ENCODE measurements around the gene ATG13.
A peak's percentile ranks its signal among the peaks of the same experiment; 100 is the strongest.

ATG13 gene

GRCh38 chr11:46675288-46675851 lies 58.0 kb downstream of the ATG13 start:
- TF ChIP-seq CTCF (conservative IDR thresholded peaks at IDR 0.05; ENCODE audit: low read depth) = no peak
- peak; percentile 71 for DNase-seq (ENCODE audit: low spot score)
- ChIA-PET CTCF (interaction anchor here (0.6 to 0.9 kb wide), 4 partner anchors 32 to 187 kb away, joined by 3 to 6 read pairs (median 3); no protein-coding TSS in a partner anchor), POLR2A (ENCODE audit: low non-redundant PET) (interaction anchor here (2.1 kb wide), 1 partner anchor 25 kb away, joined by 10 read pairs; the partner anchor contains the start of genes ARHGAP1 and ZNF408)
- peak overlapping the region; percentile 85 for H3K27ac ChIP-seq

GRCh38 chr11:46675949-46676348 lies 58.6 kb downstream of the ATG13 start:
- POLR2A ChIA-PET (ENCODE audit: low non-redundant PET) = no interaction called here
- no peak for DNase-seq (ENCODE audit: low spot score)
- H3K27ac ChIP-seq = peak overlapping the region; percentile 85
- CTCF ChIA-PET = interaction anchor here (0.7 kb wide), 1 partner anchor 35 kb away, joined by 3 read pairs; no protein-coding TSS in a partner anchor
- TF ChIP-seq CTCF (conservative IDR thresholded peaks at IDR 0.05; ENCODE audit: low read depth) = no peak

GRCh38 chr11:46676436-46677158 lies 59.2 kb downstream of the ATG13 start:
- ChIA-PET POLR2A (ENCODE audit: low non-redundant PET) (no interaction called here), CTCF (no interaction called here)
- H3K27ac ChIP-seq = peak overlapping the region; percentile 85
- no peak for DNase-seq (ENCODE audit: low spot score)
- no peak for TF ChIP-seq CTCF (conservative IDR thresholded peaks at IDR 0.05; ENCODE audit: low read depth)

GRCh38 chr11:46677169-46677568 lies 59.8 kb downstream of the ATG13 start:
- ChIA-PET CTCF (no interaction called here), POLR2A (ENCODE audit: low non-redundant PET) (no interaction called here)
- peak overlapping the region; percentile 85 for H3K27ac ChIP-seq
- DNase-seq (ENCODE audit: low spot score) = no peak
- no peak for TF ChIP-seq CTCF (conservative IDR thresholded peaks at IDR 0.05; ENCODE audit: low read depth)

GRCh38 chr11:46677991-46678740 lies 60.8 kb downstream of the ATG13 start:
- ChIA-PET CTCF (interaction anchor here (0.7 kb wide), 2 partner anchors 34 to 972 kb away, joined by 3 read pairs; no protein-coding TSS in a partner anchor), POLR2A (ENCODE audit: low non-redundant PET) (interaction anchor here (0.5 kb wide), 1 partner anchor 69 kb away, joined by 3 read pairs; no protein-coding TSS in a partner anchor)
- no peak for DNase-seq (ENCODE audit: low spot score)
- H3K27ac ChIP-seq = peak overlapping the region; percentile 85
- no peak for TF ChIP-seq CTCF (conservative IDR thresholded peaks at IDR 0.05; ENCODE audit: low read depth)

GRCh38 chr11:46678741-46679130 lies 61.4 kb downstream of the ATG13 start:
- peak overlapping the region; percentile 85 for H3K27ac ChIP-seq
- no peak for TF ChIP-seq CTCF (conservative IDR thresholded peaks at IDR 0.05; ENCODE audit: low read depth)
- ChIA-PET POLR2A (ENCODE audit: low non-redundant PET) (interaction anchor here (0.5 kb wide), 1 partner anchor 68 kb away, joined by 3 read pairs; no protein-coding TSS in a partner anchor), CTCF (interaction anchor here (0.7 kb wide), 1 partner anchor 971 kb away, joined by 3 read pairs; no protein-coding TSS in a partner anchor)
- no peak for DNase-seq (ENCODE audit: low spot score)

Measured in RWPE1 (cell line).